MM.1S (cell line): ENCODE measurements around the gene MYH6.

Source experiments
- DNase-seq: peaks from one replicate; pipeline ENCODE4 v3.0.0-alpha.2; 2015
- H2AFZ ChIP-seq: fragments of 300-600 bp; sonication (generic); 2 replicates; pipeline ENCODE4 v1.6.0; 2016; ENCODE audit warnings: antibody characterized with exemption, low read length
- H3F3A ChIP-seq: fragments of 300-600 bp; sonication (generic); 2 replicates; pipeline ENCODE4 v1.6.1; 2016; ENCODE audit warnings: mild to moderate bottlenecking, antibody characterized with exemption, low read length, moderate library complexity, mixed read lengths; ENCODE audit not compliant: insufficient read depth
- H3K27ac ChIP-seq: fragments of 300-600 bp; sonication (generic); 2 replicates; pipeline ENCODE4 v1.5.1; 2016; ENCODE audit warnings: mild to moderate bottlenecking, low read length
- H3K27me3 ChIP-seq: fragments of 300-600 bp; sonication (generic); replicated peaks from 2 replicates; pipeline ENCODE4 v1.6.0; 2016; ENCODE audit warnings: low read length; ENCODE audit not compliant: insufficient read depth
- H3K36me3 ChIP-seq: fragments of 300-600 bp; sonication (generic); replicated peaks from 2 replicates; pipeline ENCODE4 v1.6.1; 2016; ENCODE audit warnings: mild to moderate bottlenecking, low read length, mixed read lengths; ENCODE audit not compliant: insufficient read depth
- H3K4me1 ChIP-seq: fragments of 300-600 bp; sonication (generic); 2 replicates; pipeline ENCODE4 v1.6.1; 2016; ENCODE audit warnings: low read length, mixed read lengths
- H3K4me2 ChIP-seq: fragments of 300-600 bp; sonication (generic); 2 replicates; pipeline ENCODE4 v1.6.0; 2016; ENCODE audit warnings: low read depth, low read length
- H3K4me3 ChIP-seq: fragments of 300-600 bp; sonication (generic); 2 replicates; pipeline ENCODE4 v1.5.1; 2016; ENCODE audit warnings: low read length, mixed read lengths
- H3K79me2 ChIP-seq: fragments of 300-600 bp; sonication (generic); 2 replicates; pipeline ENCODE4 v1.6.1; 2016; ENCODE audit warnings: mixed run types, low read length, mixed read lengths
- H3K9ac ChIP-seq: fragments of 300-600 bp; sonication (generic); 2 replicates; pipeline ENCODE4 v1.6.1; 2016; ENCODE audit warnings: low read length, mixed read lengths
- H3K9me2 ChIP-seq: fragments of 300-600 bp; sonication (generic); replicated peaks from 2 replicates; pipeline ENCODE4 v1.6.1; 2016; ENCODE audit warnings: mild to moderate bottlenecking, low read length, mixed read lengths; ENCODE audit not compliant: insufficient read depth
- H3K9me3 ChIP-seq: fragments of 300-600 bp; sonication (generic); replicated peaks from 2 replicates; pipeline ENCODE4 v1.6.1; 2016; ENCODE audit warnings: mild to moderate bottlenecking, low read length, mixed read lengths; ENCODE audit not compliant: insufficient read depth
- H4K20me1 ChIP-seq: fragments of 300-600 bp; sonication (generic); 2 replicates; pipeline ENCODE4 v1.6.1; 2016; ENCODE audit warnings: mild to moderate bottlenecking, low read length, moderate library complexity, mixed read lengths; ENCODE audit not compliant: insufficient read depth
- CTCF ChIP-seq: fragments of 300-600 bp; sonication (generic); IDR thresholded peaks from 2 replicates; pipeline ENCODE4 v1.5.1; 2016; ENCODE audit warnings: antibody characterized with exemption, low read length, mixed read lengths
- EZH2 ChIP-seq: fragments of 300-600 bp; sonication (generic); optimal IDR thresholded peaks from 2 replicates; pipeline ENCODE3; 2017; ENCODE audit warnings: low read depth, mild to moderate bottlenecking, antibody characterized with exemption, low read length, mixed read lengths
- EZH2phosphoT487 ChIP-seq: fragments of 300-600 bp; sonication (generic); IDR thresholded peaks from 2 replicates; pipeline ENCODE4 v1.6.1; 2018; ENCODE audit warnings: antibody characterized with exemption, low read length

Gene MYH6

DNA sequence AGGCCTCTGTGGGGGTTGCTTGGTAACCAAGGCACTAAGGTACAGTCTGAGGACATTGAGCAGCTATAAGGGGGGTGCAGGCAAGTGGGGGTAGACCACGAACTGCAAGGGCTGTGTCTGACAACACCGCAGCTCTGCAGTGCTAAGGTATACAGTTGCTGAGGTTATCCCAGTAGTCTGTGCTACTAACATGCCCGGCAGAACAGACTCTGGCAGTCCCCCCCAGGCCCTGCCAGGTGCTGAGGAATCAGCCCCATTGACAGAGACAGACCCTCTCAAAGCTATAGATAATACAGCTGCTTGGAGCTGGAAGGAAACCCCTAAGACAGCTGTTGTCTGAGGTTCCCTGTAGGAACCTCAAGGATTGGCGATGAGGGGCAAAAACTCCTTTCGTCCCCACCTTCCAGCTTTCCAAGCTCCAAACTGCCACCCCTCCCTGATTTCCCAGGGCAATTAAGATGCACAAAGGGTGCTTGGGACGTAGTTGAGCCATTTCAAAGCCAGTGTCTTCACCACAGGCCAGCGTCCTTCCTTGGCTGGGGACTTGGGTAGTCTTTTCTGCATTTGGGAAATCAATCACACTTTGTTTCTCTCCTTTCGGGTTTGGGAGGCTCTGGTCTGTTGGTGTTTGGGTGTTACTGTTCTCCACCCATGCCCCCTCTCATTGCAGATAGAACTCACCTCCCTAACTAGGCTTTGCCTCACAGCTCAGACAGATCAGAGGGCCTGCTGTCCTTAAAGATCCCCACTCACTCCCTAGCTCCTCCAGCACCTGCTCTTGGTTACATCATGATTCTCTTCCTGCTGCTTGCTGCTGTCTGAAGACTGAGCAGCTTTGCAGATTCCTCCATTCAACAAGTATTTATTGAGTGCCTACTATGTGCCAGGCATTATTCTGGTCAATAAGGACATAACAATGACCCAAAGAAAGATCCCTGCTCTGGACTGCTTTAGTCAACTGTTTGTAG lies 29.3 kb upstream of the MYH6 start:
- Histone ChIP-seq H3K9ac (no peak overlapping the region), H3K27ac (no peak overlapping the region), H3K36me3 (no peaks in the 10 kb centered on the region), H3K79me2 (no peaks in the 10 kb centered on the region), H2AFZ (no peak overlapping the region), H3K9me2 (no peaks in the 10 kb centered on the region), H3K4me3 (no peak overlapping the region), H3K9me3 (no peaks in the 10 kb centered on the region), H4K20me1 (no peaks in the 10 kb centered on the region), H3F3A (no peaks in the 10 kb centered on the region), H3K4me2 (no peak overlapping the region), H3K4me1 (no peaks in the 10 kb centered on the region), H3K27me3 (no peaks in the 10 kb centered on the region)
- TF ChIP-seq CTCF (no peak), EZH2 (no peak), EZH2phosphoT487 (no peak)
- DNase-seq, result no peak

- no peak overlapping the region for H3K9ac ChIP-seq
- H3K9me2 ChIP-seq, result no peaks in the 10 kb centered on the region
- no peaks in the 10 kb centered on the region for H4K20me1 ChIP-seq
- TF ChIP-seq CTCF (no peak), EZH2phosphoT487 (no peak), EZH2 (no peak)
- H3K79me2 ChIP-seq, result no peaks in the 10 kb centered on the region
- H3K4me3 ChIP-seq, result no peak overlapping the region
- no peaks in the 10 kb centered on the region for H3K9me3 ChIP-seq
- H3K27ac ChIP-seq, result no peak overlapping the region
- H3K4me1 ChIP-seq, result no peaks in the 10 kb centered on the region
- H2AFZ ChIP-seq, result no peak overlapping the region
- no peak overlapping the region for H3K4me2 ChIP-seq
- no peak for DNase-seq
- no peaks in the 10 kb centered on the region for H3K27me3 ChIP-seq
- no peaks in the 10 kb centered on the region for H3K36me3 ChIP-seq
- H3F3A ChIP-seq, result no peaks in the 10 kb centered on the region
Observed at GRCh38 chr14:23436327-23437132, 28.5 kb upstream of the MYH6 start.

- H3K9me3 ChIP-seq, result no peaks in the 10 kb centered on the region
- H3K4me1 ChIP-seq, result no peaks in the 10 kb centered on the region
- H3K27me3 ChIP-seq, result no peaks in the 10 kb centered on the region
- H2AFZ ChIP-seq, result no peak within 1 kb of the TSS
- no peak within 1 kb of the TSS for H3K27ac ChIP-seq
- no peaks in the 10 kb centered on the region for H3F3A ChIP-seq
- H3K36me3 ChIP-seq, result no peaks in the 10 kb centered on the region
- no peaks in the 10 kb centered on the region for H4K20me1 ChIP-seq
- H3K4me3 ChIP-seq, result no peak within 1 kb of the TSS
- no peak within 1 kb of the TSS for H3K9ac ChIP-seq
- TF ChIP-seq CTCF (no peak), EZH2phosphoT487 (no peak), EZH2 (no peak)
- no peak within 1 kb of the TSS for H3K4me2 ChIP-seq
- H3K79me2 ChIP-seq, result no peaks in the 10 kb centered on the region
- DNase-seq, result no peak
- H3K9me2 ChIP-seq, result no peaks in the 10 kb centered on the region
Observed at GRCh38 chr14:23435543-23436326, 27.7 kb upstream of the MYH6 start, which contains the start of gene MYH7. Gene MYH7, minus strand, starts transcription at chr14:23435660. Its CDS starts 1,928 bp downstream, at chr14:23433732.
